A549 (cell line): Measurements from ENCODE around the gene ECE1. TPM values are rescaled to one million over a fixed set of nuclear protein-coding genes. Genes with fewer than 3 reads are reported as not detected.

Source experiments
- ATAC-seq, 2 experiments: fragments of 200-7000 bp in 1 of 2; fragments of >200 bp in 1 of 2; cut with Nextera tagmentation in 1 of 2; cut with Tn5 transposase in 1 of 2; 3 replicates each; pipeline versions ENCODE4 v1.8.0 to v1.9.1; 2018 to 2020; ENCODE audit warnings: mild to moderate bottlenecking in 1 of 2, moderate library complexity in 1 of 2
- CTCF ChIA-PET: fragments of 300-600 bp; sonication (Branson Sonifier 250); formaldehyde crosslinking; extraction: SDS; loops from one replicate; lab custom pipeline; 2021; ENCODE audit warnings: antibody characterized with exemption, inconsistent platforms; lab: Yijun Ruan, JAX
- POLR2A ChIA-PET: fragments of 350-600 bp; formaldehyde crosslinking; extraction: SDS; loops from one replicate; lab custom pipeline; 2021; ENCODE audit warnings: antibody characterized with exemption, inconsistent platforms; lab: Yijun Ruan, JAX
- DNase-seq, 2 experiments: peaks; one replicate each; pipeline versions ENCODE4 v3.0.0 to v3.0.0-alpha.2; 2011 to 2016; ENCODE audit warnings: low read depth in 1 of 2, low spot score in 1 of 2
- FAIRE-seq: peaks from 2 replicates; lab custom pipeline; 2011; peaks lifted over from hg19 to GRCh38; lab: Jason Lieb, UNC
- H3K27ac ChIP-seq, 2 experiments: fragments of >200 bp; sonication (Bioruptor Twin); formaldehyde crosslinking; 3 replicates each; pipeline ENCODE4 v1.5.1; 2016 to 2017
- H3K4me1 ChIP-seq: fragments of >200 bp; sonication (Bioruptor Twin); formaldehyde crosslinking; 3 replicates; pipeline ENCODE4 v1.6.1; 2016
- H3K4me2 ChIP-seq: fragments of >200 bp; sonication (Bioruptor Twin); formaldehyde crosslinking; 3 replicates; pipeline ENCODE4 v1.6.1; 2016
- H3K4me3 ChIP-seq: fragments of >200 bp; sonication (Bioruptor Twin); formaldehyde crosslinking; 3 replicates; pipeline ENCODE4 v1.5.1; 2016
- H3K9me3 ChIP-seq: fragments of >200 bp; sonication (Bioruptor Twin); formaldehyde crosslinking; 3 replicates; pipeline ENCODE4 v1.6.1; 2016
- BHLHE40 ChIP-seq: IDR thresholded peaks from 2 replicates; pipeline ENCODE4 v1.6.1; 2012; ENCODE audit warnings: low read depth, low read length, inconsistent platforms
- CBX2 ChIP-seq: fragments of 200-600 bp; sonication (generic); IDR thresholded peaks from 2 replicates; pipeline ENCODE4 v1.6.1; 2016; ENCODE audit warnings: low read depth, mild to moderate bottlenecking, borderline replicate concordance
- CEBPB ChIP-seq, 2 experiments: fragments of >200 bp in 1 of 2; sonication (Bioruptor Twin) in 1 of 2; formaldehyde crosslinking in 1 of 2; IDR thresholded peaks; 2 replicates each; pipeline ENCODE4 v1.6.1; 2012 to 2016
- CTCF ChIP-seq: fragments of >200 bp; sonication (Bioruptor Twin); formaldehyde crosslinking; IDR thresholded peaks from 3 replicates; pipeline ENCODE4 v1.5.1; 2016
- E2F6 ChIP-seq: IDR thresholded peaks from 2 replicates; pipeline ENCODE4 v1.6.1; 2012; ENCODE audit warnings: low read depth, borderline replicate concordance
- ELK1 ChIP-seq: fragments of 150-350 bp; IDR thresholded peaks from 2 replicates; pipeline ENCODE4 v1.6.1; 2014; ENCODE audit warnings: low read depth, mild to moderate bottlenecking, low read length
- EP300 ChIP-seq, 2 experiments: fragments of >200 bp; sonication (Bioruptor Twin); formaldehyde crosslinking; IDR thresholded peaks; 2 replicates in 1 of 2; 3 replicates in 1 of 2; pipeline ENCODE4 v1.6.1; 2016 to 2017
- FOSL2 ChIP-seq, 2 experiments: fragments of 450-650 bp in 1 of 2; fragments of >200 bp in 1 of 2; sonication (Bioruptor Twin) in 1 of 2; formaldehyde crosslinking; IDR thresholded peaks; 2 replicates each; pipeline versions ENCODE4 v1.5.0 to v1.6.1; 2016 to 2020; ENCODE audit warnings: mild to moderate bottlenecking in 1 of 2, moderate library complexity in 1 of 2
- HMGXB4 ChIP-seq: fragments of 250-450 bp; sonication (Bioruptor Pico); IDR thresholded peaks from 2 replicates; pipeline ENCODE4 v1.5.0; 2021; ENCODE audit warnings: mild to moderate bottlenecking, moderate library complexity, borderline replicate concordance
- HOXB13 ChIP-seq: fragments of 250-450 bp; sonication (Bioruptor Pico); IDR thresholded peaks from 2 replicates; pipeline ENCODE4 v1.5.0; 2020; ENCODE audit warnings: low read depth, mild to moderate bottlenecking, moderate library complexity
- JUNB ChIP-seq: fragments of >200 bp; sonication (Bioruptor Twin); formaldehyde crosslinking; IDR thresholded peaks from 2 replicates; pipeline ENCODE4 v1.6.1; 2016
- KDM1A ChIP-seq: fragments of 200-600 bp; sonication (generic); IDR thresholded peaks from 2 replicates; pipeline ENCODE4 v1.6.1; 2016; ENCODE audit warnings: low read depth, mild to moderate bottlenecking
- MAFK ChIP-seq: fragments of 450-650 bp; IDR thresholded peaks from 2 replicates; pipeline ENCODE4 v1.6.1; 2014; ENCODE audit not compliant: partially characterized antibody
- NR3C1 ChIP-seq: fragments of >200 bp; sonication (Bioruptor Twin); formaldehyde crosslinking; IDR thresholded peaks from 3 replicates; pipeline ENCODE4 v1.6.1; 2017
- PHF8 ChIP-seq: fragments of 200-600 bp; sonication (generic); IDR thresholded peaks from 2 replicates; pipeline ENCODE4 v1.6.1; 2016; ENCODE audit warnings: low read depth, mild to moderate bottlenecking, antibody characterized with exemption, moderate library complexity, borderline replicate concordance
- POLR2A ChIP-seq: IDR thresholded peaks from 2 replicates; pipeline ENCODE4 v1.6.1; 2012; ENCODE audit warnings: mild to moderate bottlenecking, low read length
- RAD21 ChIP-seq, 2 experiments: fragments of >200 bp in 1 of 2; sonication (Bioruptor Twin) in 1 of 2; formaldehyde crosslinking in 1 of 2; IDR thresholded peaks in 1 of 2; conservative IDR thresholded peaks in 1 of 2; 2 replicates in 1 of 2; 3 replicates in 1 of 2; pipeline ENCODE4 v1.6.1; 2012 to 2018; ENCODE audit warnings: inconsistent platforms in 1 of 2
- SMC3 ChIP-seq: fragments of >200 bp; sonication (Bioruptor Twin); formaldehyde crosslinking; IDR thresholded peaks from 3 replicates; pipeline ENCODE4 v1.6.1; 2018; ENCODE audit warnings: inconsistent platforms
- SREBF2 ChIP-seq: fragments of 450-650 bp; IDR thresholded peaks from 2 replicates; pipeline ENCODE4 v1.6.1; 2014; ENCODE audit warnings: mild to moderate bottlenecking, moderate library complexity
- TFCP2L1 ChIP-seq: fragments of 250-450 bp; sonication (Bioruptor Pico); IDR thresholded peaks from 2 replicates; pipeline ENCODE4 v1.5.0; 2021; ENCODE audit warnings: mild to moderate bottlenecking
- USF2 ChIP-seq: fragments of 450-650 bp; IDR thresholded peaks from 2 replicates; pipeline ENCODE4 v1.6.1; 2014; ENCODE audit warnings: antibody characterized with exemption
- ZNF302 ChIP-seq: fragments of 250-450 bp; sonication (Bioruptor Pico); IDR thresholded peaks from 2 replicates; pipeline ENCODE4 v1.9.0; 2021; ENCODE audit warnings: inconsistent platforms, mild to moderate bottlenecking, moderate library complexity
- WGBS: methylation state at CpG from one replicate; pipeline ENCODE4 v1.1.6; 2017; ENCODE audit errors: missing lambda C conversion rate; 5-methylcytosine and 5-hydroxymethylcytosine counted together
- polyA plus RNA-seq, 4 experiments: library from polyadenylated mRNA; depleted of rRNA in 3 of 4; stranded (reverse); fragments of >200 nt; fragmentation: RNase III in 1 of 4; extraction: RNeasy Plus Mini Kit Qiagen cat#74134 plus additional on column Dnase treatment in 1 of 4; gene quantifications; 2 replicates in 3 of 4; 3 replicates in 1 of 4; pipeline ENCODE4 v1.2.3, GENCODE V29; 2011 to 2017

The ECE1 gene
- polyA plus RNA-seq, 2 of the 4 experiments (the other 2 are of a cell fraction): 45.7 to 86.4 TPM

- H3K4me1 ChIP-seq: peaks cover 5% of the 10 kb centered on the region
- H3K4me3 ChIP-seq: no peak overlapping the region
- no peaks in the 10 kb centered on the region for H3K9me3 ChIP-seq
- ATAC-seq: no peak
- H3K4me2 ChIP-seq: no peak overlapping the region
- POLR2A ChIA-PET: no interaction called here
- 95% methylated on average over 1 of the region's 1 CpG for WGBS
- TF ChIP-seq SMC3 (no peak), HMGXB4 (no peak), MAFK (no peak)
- TF ChIP-seq, all 56 proteins: peak for 0
- CTCF ChIA-PET: interaction anchor here (0.6 to 1.1 kb wide), 5 partner anchors 12 to 514 kb away, joined by 3 to 5 read pairs (median 3); no protein-coding TSS in a partner anchor
- H3K27ac ChIP-seq: no peak overlapping the region
- DNase-seq (no peak), FAIRE-seq (no peak)
Measured at GRCh38 chr1:21189906-21190500, 100.3 kb downstream of the ECE1 start.

- Histone ChIP-seq H3K4me3 (no peak overlapping the region), H3K27ac (no peak overlapping the region), H3K4me2 (no peak overlapping the region), H3K4me1 (no peaks in the 10 kb centered on the region), H3K9me3 (no peaks in the 10 kb centered on the region)
- FAIRE-seq: no peak
- ChIA-PET POLR2A (no interaction called here), CTCF (interaction anchor here (1.0 to 1.2 kb wide), 2 partner anchors 15 to 492 kb away, joined by 3 to 7 read pairs; no protein-coding TSS in a partner anchor)
- TF ChIP-seq CEBPB (IDR thresholded peaks at IDR 0.05) (no peak), PHF8 (no peak), JUNB (no peak), ZNF302 (no peak), HMGXB4 (no peak), USF2 (no peak), SREBF2 (no peak), E2F6 (no peak), RAD21 (conservative IDR thresholded peaks at IDR 0.05 in 1 of 2, IDR thresholded peaks at IDR 0.05 in 1 of 2) (no peak), EP300 (IDR thresholded peaks at IDR 0.05) (no peak), CTCF (no peak), MAFK (no peak), HOXB13 (CRISPR knock-in tag) (no peak), CBX2 (no peak)
- no peak for DNase-seq
- 62% methylated on average over 3 of the region's 3 CpGs for whole genome bisulfite sequencing
- ATAC-seq: no peak
Measured at GRCh38 chr1:21189421-21189820, 100.8 kb downstream of the ECE1 start.

GRCh38 chr1:21188235-21188634 lies 102.0 kb downstream of the ECE1 start:
- CTCF ChIA-PET: interaction anchor here (1.2 kb wide), 1 partner anchor 491 kb away, joined by 7 read pairs; no protein-coding TSS in a partner anchor
- Histone ChIP-seq H3K4me1 (no peaks in the 10 kb centered on the region), H3K4me3 (no peak overlapping the region), H3K4me2 (no peak overlapping the region), H3K9me3 (no peaks in the 10 kb centered on the region), H3K27ac (no peak overlapping the region)
- WGBS: 81% methylated on average over 3 of the region's 3 CpGs
- FAIRE-seq: no peak
- POLR2A ChIA-PET: no interaction called here
- peak in 1 of 2 experiments; percentile 55; a peak in 2 of 6 replicates for ATAC-seq
- no peak for DNase-seq
- no peak for TF ChIP-seq HMGXB4
- no peak for TF ChIP-seq FOSL2 (IDR thresholded peaks at IDR 0.05)
- TF ChIP-seq FOSL2 (CRISPR knock-in tag; IDR thresholded peaks at IDR 0.05): no peak
- no peak for TF ChIP-seq JUNB
- TF ChIP-seq HOXB13 (CRISPR knock-in tag): no peak
- TF ChIP-seq EP300 (IDR thresholded peaks at IDR 0.05): no peak
- no peak for TF ChIP-seq NR3C1
- TF ChIP-seq CEBPB (IDR thresholded peaks at IDR 0.05): no peak
- no peak for TF ChIP-seq ELK1
- TF ChIP-seq KDM1A: no peak
- TF ChIP-seq TFCP2L1 (CRISPR knock-in tag): no peak
- TF ChIP-seq BHLHE40: no peak
- TF ChIP-seq POLR2A: no peak
